22Rv1 (cell line): ENCODE results near the gene GALNT18.

ENCODE experiments used
- ZFX ChIP-seq: fragments of 450-650 bp; IDR thresholded peaks from 2 replicates; pipeline ENCODE4 v1.6.1; 2017; ENCODE audit warnings: antibody characterized with exemption, borderline replicate concordance
- TF ChIP-seq, protein P1 (sequence below): fragments of 450-650 bp; IDR thresholded peaks from 2 replicates; pipeline ENCODE4 v1.5.1; 2017; ENCODE audit warnings: mild to moderate bottlenecking

DNA sequence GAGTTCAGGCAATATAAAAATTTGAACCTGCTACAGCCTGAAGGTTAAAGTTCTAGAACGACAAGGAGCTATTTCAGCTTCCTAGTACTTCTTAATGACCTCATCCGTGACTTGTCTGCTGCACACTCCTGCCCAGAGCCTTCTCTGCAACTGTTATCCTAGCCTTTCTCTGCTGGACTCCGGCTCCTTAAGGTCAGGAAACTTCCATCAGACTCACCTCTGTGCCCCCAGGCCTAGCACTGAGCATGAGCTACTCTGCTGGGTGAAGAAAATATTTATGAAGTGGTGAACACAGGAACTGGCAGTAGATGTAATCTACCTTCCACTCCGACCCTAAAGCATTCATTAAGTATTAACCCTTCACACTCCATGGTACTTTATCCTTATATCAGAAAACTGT lies 287.2 kb downstream of the GALNT18 start:
- TF ChIP-seq, protein P1, sequence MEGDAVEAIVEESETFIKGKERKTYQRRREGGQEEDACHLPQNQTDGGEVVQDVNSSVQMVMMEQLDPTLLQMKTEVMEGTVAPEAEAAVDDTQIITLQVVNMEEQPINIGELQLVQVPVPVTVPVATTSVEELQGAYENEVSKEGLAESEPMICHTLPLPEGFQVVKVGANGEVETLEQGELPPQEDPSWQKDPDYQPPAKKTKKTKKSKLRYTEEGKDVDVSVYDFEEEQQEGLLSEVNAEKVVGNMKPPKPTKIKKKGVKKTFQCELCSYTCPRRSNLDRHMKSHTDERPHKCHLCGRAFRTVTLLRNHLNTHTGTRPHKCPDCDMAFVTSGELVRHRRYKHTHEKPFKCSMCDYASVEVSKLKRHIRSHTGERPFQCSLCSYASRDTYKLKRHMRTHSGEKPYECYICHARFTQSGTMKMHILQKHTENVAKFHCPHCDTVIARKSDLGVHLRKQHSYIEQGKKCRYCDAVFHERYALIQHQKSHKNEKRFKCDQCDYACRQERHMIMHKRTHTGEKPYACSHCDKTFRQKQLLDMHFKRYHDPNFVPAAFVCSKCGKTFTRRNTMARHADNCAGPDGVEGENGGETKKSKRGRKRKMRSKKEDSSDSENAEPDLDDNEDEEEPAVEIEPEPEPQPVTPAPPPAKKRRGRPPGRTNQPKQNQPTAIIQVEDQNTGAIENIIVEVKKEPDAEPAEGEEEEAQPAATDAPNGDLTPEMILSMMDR, result no peak
- TF ChIP-seq ZFX, result no peak
